ENCODE measurements around the gene STMN3.
A peak's percentile ranks its signal among the peaks of the same experiment; 100 is the strongest.
"Not testable (repeated sequence)": the region's sequence is repeated elsewhere in the genome, so short reads cannot be mapped to it uniquely, and the experiment has no call there.

STMN3 gene

DNA sequence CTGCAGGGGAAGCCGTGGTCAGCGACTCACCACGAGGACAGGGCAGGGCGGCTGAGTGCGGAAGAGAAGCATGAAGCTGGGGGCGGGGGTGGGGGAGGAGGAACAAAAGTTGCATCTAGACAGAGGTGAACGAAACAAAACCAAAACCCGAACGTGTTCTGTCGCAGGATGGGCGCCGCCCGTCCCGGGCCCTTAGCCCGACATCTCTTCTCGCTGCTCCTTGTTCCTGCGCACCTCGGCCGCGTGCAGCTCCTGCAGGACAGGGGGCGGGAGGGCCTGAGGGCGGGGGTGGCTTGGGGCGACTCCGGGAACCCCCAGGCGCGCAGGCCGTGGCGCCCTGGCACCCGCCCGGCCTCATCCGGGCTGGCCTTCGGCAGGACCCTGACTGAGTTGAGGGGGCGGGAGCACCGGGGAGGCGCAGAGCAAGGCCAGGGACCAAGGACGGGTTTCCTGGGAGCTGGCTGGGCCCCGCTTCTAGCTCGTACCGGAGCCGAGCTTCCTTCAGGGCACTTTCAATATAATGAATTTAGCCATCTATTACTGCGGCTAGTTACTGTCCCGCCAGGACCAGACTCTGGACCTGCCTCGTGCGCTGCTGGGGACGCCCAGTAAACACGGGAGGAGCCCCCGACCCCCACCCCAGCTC, 12.0 kb downstream of the STMN3 start:
- Histone ChIP-seq H3K9me3 (ENCODE audit: severe bottlenecking) (no peaks in the 10 kb centered on the region), H3K27ac (ENCODE audit: poor library complexity, severe bottlenecking) (peak overlapping the region; percentile 42), H3K4me3 (ENCODE audit: severe bottlenecking) (peak overlapping the region; percentile 34), H3K27me3 (ENCODE audit: insufficient read depth, poor library complexity, severe bottlenecking) (no peaks in the 10 kb centered on the region), H3K36me3 (ENCODE audit: low read depth) (no peaks in the 10 kb centered on the region), H3K4me1 (ENCODE audit: insufficient read depth, poor library complexity, severe bottlenecking) (no peaks in the 10 kb centered on the region)
- peak; percentile 18 for ATAC-seq (ENCODE audit: low read depth)
- peak; percentile 84 for DNase-seq (ENCODE audit: low spot score)
- no peak for TF ChIP-seq CTCF (IDR thresholded peaks at IDR 0.05; ENCODE audit: poor library complexity, severe bottlenecking)

DNA sequence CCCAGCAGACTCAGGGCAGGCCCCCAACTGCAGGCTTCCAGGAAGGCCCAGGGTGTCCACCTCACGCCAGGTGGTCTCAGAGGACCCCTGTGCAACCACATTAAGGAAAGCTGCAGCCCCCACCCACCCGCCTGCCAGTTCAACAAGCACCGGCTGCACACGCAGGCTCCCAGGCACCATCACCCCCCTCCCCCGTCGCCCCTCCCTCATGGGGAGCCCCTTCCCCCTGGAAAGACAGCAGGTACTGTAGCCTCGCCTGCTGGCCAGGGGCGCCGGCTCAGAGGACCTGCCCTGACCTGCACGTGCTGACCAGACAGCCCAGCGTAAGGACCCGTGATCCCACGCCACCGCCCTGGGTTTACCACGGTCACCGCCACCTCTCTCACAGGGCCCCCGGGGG, 12.5 kb downstream of the STMN3 start:
- H3K27ac ChIP-seq (ENCODE audit: poor library complexity, severe bottlenecking); H3K4me1 ChIP-seq (ENCODE audit: insufficient read depth, poor library complexity, severe bottlenecking); H3K4me3 ChIP-seq (ENCODE audit: severe bottlenecking): not testable (repeated sequence)

GRCh38 chr20:63640086-63640485, 13.1 kb downstream of the STMN3 start:
- Histone ChIP-seq H3K27me3 (ENCODE audit: insufficient read depth, poor library complexity, severe bottlenecking) (no peaks in the 10 kb centered on the region), H3K36me3 (ENCODE audit: low read depth) (no peaks in the 10 kb centered on the region), H3K9me3 (ENCODE audit: severe bottlenecking) (no peaks in the 10 kb centered on the region), H3K4me3 (ENCODE audit: severe bottlenecking) (no peak overlapping the region), H3K4me1 (ENCODE audit: insufficient read depth, poor library complexity, severe bottlenecking) (no peaks in the 10 kb centered on the region), H3K27ac (ENCODE audit: poor library complexity, severe bottlenecking) (no peak overlapping the region)
- no peak for TF ChIP-seq CTCF (IDR thresholded peaks at IDR 0.05; ENCODE audit: poor library complexity, severe bottlenecking)
- ATAC-seq (ENCODE audit: low read depth) (no peak), DNase-seq (ENCODE audit: low spot score) (peak; percentile 84)

More for the DNA sequence above, 12.5 kb downstream of the STMN3 start:
- peak; percentile 89 for DNase-seq (ENCODE audit: low spot score)
- H3K9me3 ChIP-seq (ENCODE audit: severe bottlenecking); H3K27me3 ChIP-seq (ENCODE audit: insufficient read depth, poor library complexity, severe bottlenecking); ATAC-seq (ENCODE audit: low read depth); H3K36me3 ChIP-seq (ENCODE audit: low read depth): not testable (repeated sequence)

DNA sequence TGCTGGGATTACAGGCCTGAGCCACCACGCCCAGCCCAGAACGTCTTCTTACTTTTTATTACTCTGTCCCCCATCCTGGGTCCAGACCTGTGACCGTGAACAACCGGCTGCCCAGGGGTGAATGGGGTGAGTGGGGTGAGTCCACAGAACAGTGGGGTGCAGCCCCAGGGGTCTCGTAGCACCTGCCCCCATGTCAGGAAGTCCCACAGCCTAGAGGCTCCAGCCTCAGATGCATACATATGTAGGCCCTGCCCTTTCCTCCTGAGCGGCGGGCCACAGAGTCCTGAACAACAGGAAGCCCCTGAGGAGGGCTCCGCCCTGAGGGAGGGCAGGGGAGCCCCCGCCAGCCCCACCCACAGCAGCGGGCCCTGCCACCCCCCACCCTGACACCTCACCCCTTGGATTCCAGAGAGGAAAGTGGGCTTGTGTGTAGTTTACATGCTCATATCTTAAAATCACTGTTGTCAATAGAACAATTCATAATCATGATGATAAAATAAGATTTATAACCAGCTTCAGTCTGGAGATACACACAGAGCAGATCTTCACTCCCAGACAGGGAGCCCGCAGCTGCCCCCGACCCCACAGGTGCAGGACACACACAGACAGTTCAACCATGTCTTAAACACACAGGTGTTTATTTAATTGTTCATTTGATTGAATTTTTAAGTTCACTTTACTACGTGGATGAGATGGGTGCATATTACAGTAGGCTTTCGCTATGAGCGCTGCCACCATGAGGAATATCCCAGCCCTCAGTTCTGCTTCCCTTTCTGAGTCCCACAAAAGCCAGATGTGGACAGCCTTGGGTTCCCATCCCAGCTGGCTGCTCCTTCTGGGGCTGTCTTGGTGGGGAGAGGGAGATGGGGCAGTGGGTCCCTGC, 13.9 kb downstream of the STMN3 start:
- no peaks in the 10 kb centered on the region for H3K9me3 ChIP-seq (ENCODE audit: severe bottlenecking)
- H3K4me1 ChIP-seq (ENCODE audit: insufficient read depth, poor library complexity, severe bottlenecking) = no peaks in the 10 kb centered on the region
- H3K27ac ChIP-seq (ENCODE audit: poor library complexity, severe bottlenecking) = peak overlapping the region; percentile 1
- no peak for TF ChIP-seq CTCF (IDR thresholded peaks at IDR 0.05; ENCODE audit: poor library complexity, severe bottlenecking)
- no peak for ATAC-seq (ENCODE audit: low read depth)
- no peaks in the 10 kb centered on the region for H3K27me3 ChIP-seq (ENCODE audit: insufficient read depth, poor library complexity, severe bottlenecking)
- H3K4me3 ChIP-seq (ENCODE audit: severe bottlenecking) = no peak overlapping the region
- no peaks in the 10 kb centered on the region for H3K36me3 ChIP-seq (ENCODE audit: low read depth)
- DNase-seq (ENCODE audit: low spot score) = no peak

DNA sequence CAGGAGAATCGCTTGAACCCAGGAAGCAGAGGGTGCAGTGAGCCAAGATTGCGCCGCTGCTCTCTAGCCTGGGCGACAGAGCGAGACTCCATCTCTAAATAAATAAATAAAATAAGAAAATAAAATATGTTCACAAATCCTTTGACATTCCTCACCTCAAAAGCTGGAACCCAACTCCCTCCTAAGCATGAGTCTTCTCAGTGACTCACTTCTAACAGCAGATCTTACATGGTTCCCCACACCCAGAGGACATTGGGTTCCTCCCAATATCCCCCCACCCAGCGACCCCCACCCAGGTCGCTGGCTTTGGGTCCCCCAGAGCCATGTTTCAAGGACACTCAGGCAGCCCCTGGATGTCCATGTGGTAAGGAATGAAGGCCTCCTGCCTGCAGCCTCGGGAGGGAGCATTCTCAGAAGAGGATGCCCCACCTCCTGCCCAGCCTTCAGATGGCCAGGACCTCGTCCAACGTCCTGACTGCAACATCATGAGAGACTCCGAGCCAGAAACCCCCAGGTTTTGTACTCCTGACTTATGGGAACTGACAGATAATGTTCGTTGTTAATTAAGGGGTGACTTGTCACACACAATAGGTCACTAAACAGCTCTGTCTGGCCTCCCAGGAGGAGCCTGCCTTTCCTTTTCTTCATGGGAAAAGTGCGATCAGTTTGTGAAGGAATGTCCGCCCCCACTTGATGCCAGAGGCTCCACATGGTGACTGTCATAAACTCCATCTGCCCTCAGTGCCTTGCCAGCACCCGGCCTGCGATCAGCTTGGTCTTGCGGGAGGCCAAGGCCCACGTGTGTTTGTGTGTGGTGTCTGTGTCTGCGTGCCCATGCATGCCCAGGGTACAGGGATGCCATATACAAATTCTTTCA, 16.2 kb downstream of the STMN3 start:
- H3K27me3 ChIP-seq (ENCODE audit: insufficient read depth, poor library complexity, severe bottlenecking) = no peaks in the 10 kb centered on the region
- no peaks in the 10 kb centered on the region for H3K4me1 ChIP-seq (ENCODE audit: insufficient read depth, poor library complexity, severe bottlenecking)
- no peaks in the 10 kb centered on the region for H3K36me3 ChIP-seq (ENCODE audit: low read depth)
- H3K27ac ChIP-seq (ENCODE audit: poor library complexity, severe bottlenecking) = no peak overlapping the region
- DNase-seq (ENCODE audit: low spot score) (no peak), ATAC-seq (ENCODE audit: low read depth) (no peak; the same call in 2 of the 3 replicates)
- no peak overlapping the region for H3K4me3 ChIP-seq (ENCODE audit: severe bottlenecking)
- no peak for TF ChIP-seq CTCF (IDR thresholded peaks at IDR 0.05; ENCODE audit: poor library complexity, severe bottlenecking)
- H3K9me3 ChIP-seq (ENCODE audit: severe bottlenecking) = no peaks in the 10 kb centered on the region
